ENCODE data around the gene NGFR.
"Not testable (repeated sequence)": the region's sequence is repeated elsewhere in the genome, so short reads cannot be mapped to it uniquely, and the experiment has no call there.

NGFR gene

GRCh38 chr17:49547566-49547965 is 52.5 kb downstream of the NGFR start:
- DNase-seq: no peak

DNA sequence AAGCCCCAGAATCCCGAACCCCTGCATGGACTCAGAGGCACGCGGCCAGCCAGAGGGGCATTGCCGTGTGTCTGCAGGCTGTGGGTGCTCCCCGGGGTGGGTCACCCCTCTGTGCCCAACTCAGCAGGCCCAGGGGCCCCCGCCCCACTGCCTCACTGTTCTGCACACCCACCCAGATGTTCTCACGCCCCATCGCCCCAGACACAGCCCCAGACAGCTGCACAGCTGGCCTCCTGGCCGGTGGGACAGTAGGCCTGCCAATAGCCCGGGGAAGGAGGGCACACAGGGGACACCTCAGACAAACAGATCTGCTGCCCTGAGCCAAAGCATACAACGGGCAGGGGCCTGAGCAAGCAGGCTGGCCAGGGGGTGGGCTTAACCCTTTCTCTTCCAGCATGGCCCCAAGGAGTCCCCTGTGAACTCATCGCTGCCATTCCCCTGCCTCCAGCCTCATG is 53.0 kb downstream of the NGFR start:
- no peak for DNase-seq

- DNase-seq: peak; percentile 51
Observed at GRCh38 chr17:49548506-49549310, 53.6 kb downstream of the NGFR start.

- DNase-seq: no peak
Observed at GRCh38 chr17:49549311-49549605, 54.2 kb downstream of the NGFR start.

GRCh38 chr17:49549691-49550678 is 54.9 kb downstream of the NGFR start:
- no peak for DNase-seq

DNA sequence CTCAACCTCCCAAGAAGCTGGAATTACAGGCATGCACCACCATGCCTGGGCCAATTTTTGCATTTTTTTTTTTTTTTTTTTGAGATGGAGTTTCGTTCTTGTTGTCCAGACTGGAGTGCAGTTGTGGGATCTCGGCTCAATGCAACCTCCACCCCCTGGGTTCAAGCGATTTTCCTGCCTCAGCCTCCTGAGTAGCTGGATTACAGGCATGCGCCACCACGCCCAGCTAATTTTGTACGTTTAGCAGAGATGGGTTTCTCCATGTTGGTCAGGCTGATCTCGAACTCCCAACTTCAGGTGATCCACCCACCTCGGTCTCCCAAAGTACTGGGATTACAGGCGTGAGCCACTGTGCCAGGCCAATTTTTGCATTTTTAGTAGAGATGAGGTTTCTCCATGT is 55.7 kb downstream of the NGFR start:
- DNase-seq: not testable (repeated sequence)

- no peak for DNase-seq
Observed at GRCh38 chr17:49551221-49552069, 56.4 kb downstream of the NGFR start.

GRCh38 chr17:49552070-49552751 is 57.1 kb downstream of the NGFR start:
- no peak for DNase-seq

- no peak for DNase-seq
Observed at GRCh38 chr17:49553676-49554335, 58.7 kb downstream of the NGFR start.

DNA sequence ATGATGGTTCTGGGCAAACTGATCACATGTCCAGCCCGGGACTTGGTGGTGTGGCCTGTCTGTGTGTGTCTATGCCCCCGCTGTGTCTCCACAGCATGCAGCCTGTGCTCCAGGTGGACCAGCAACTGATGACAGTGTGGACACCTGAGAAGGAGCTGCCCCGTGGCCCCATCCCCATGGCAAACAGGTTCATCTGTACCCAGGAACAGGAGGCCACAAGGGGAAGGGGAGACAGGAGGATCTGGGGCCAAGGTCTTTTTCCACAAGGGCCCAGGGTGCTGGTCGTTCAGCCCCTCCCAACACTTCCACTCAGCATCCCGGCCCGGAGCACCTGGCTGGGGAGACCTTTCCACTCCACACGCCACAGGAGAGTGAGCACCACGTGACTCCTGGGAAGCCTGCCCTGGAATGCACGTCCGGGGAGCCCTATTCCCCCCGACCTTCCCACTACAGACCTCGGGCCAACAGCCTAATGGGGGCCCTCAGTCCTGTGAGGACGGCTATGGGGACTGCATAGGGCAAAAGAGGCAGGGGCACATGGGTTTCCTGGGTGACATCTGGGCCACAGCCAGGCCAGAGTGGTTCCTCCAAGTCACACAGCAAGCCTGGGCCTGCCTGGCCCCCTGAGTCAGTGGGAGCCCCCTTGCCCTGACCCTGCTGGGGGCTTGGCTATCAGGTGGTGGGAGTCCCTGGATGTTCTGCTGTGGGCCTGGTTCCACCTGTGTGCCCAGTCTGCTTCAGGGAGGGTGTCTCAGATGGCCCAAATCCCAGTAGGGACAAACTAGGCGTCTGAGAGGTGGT is 59.8 kb downstream of the NGFR start:
- no peak for DNase-seq

- no peak for DNase-seq
Observed at GRCh38 chr17:49555495-49556222, 60.6 kb downstream of the NGFR start.

DNA sequence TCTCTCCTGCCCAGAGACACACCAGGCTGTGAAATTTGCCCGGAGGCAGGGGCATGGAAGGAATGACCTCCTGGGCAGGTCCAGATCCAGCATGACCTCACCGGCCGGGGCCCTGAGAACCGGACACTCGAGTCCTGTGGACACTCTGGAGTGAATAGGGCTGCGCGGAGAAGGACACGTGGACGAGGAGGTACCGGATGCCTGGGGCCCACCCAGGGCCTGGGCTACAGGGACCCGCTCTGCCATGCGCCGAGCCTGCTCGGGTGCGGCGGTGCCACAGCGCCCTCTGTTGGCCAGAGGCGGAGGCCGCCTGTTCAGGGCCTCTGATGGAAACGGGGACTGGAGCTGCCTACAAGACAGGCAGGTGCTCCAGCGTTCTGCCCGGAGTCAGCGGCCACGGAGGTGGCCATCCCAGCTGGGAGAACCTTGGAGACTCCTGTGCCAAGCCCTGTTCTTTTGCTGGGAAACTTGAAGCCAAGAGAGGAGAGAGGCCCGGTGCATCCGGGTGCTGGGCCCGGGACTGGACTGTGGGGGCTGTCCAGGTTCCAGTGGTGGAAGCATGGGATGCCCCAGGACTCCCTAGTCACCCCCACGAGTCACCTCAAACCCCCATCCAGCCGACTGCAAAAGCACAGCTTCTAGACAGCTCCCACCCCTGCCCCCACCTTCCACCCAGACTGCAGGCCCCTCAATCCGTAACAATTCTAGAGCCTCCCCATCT is 61.3 kb downstream of the NGFR start:
- DNase-seq: peak; percentile 81

DNA sequence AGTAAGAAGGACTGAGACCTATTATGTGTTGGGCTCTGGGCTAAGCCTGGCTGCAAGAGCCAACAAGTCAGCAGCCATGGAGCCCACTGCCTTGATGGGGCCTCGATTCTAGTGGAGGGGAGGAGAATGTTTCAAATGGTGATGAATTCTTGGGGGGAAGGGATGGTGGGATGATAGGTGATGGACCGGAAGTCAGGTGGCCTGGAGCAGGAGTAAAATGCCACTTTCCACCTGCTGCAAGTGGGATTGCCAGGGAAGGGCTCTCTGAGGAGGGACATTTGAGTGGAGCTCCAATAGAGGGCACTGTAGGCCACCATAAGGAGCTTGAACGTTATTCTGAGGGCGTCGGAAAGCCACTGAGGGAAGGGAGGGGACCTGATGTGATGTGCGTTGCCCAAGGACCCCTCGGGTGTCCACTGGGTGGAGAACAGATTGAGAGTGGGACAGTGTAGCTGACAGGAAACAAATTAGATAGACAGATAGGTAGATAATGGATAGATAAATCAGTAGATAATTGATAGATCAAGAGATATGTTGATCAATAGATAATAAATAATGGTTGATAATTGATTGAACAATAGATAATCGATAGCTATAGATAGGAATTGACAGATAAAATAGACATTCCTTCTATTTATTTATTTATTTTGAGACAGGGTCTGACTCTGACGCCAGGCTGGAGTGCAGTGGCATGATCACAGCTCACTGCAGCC is 62.4 kb downstream of the NGFR start:
- peak; percentile 87 for DNase-seq

Data from hematopoietic multipotent progenitor cell treated with erythropoietin and hydrocortisone succinate and interleukin-3 and kit ligand, for 6 days (in vitro differentiated cells).